Kidney (tissue), 14 donors: ENCODE data around the gene RPTOR. TPM values are rescaled to one million over a fixed set of nuclear protein-coding genes. Genes with fewer than 3 reads are reported as not detected.

Experiments used
- DNase-seq, 5 donors: peaks; one replicate each; pipeline ENCODE4 v3.0.0-alpha.2; 2013 to 2020
- FAIRE-seq: peaks from 2 replicates; lab custom pipeline; 2012; peaks lifted over from hg19 to GRCh38; lab: Jason Lieb, UNC
- H3K27ac ChIP-seq, 2 donors: one replicate each; pipeline ENCODE4 v1.7.0; 2013; ENCODE audit warnings: low read depth in 2 of 2, low read length in 2 of 2, inconsistent platforms in 1 of 2
- H3K27me3 ChIP-seq: one replicate; pipeline ENCODE4 v1.7.1; 2013; ENCODE audit warnings: low read length, inconsistent platforms; ENCODE audit not compliant: control insufficient read depth, insufficient read depth
- H3K36me3 ChIP-seq, 3 donors: one replicate each; pipeline versions ENCODE4 v1.7.0 to v1.7.1; 2013; ENCODE audit warnings: low read length in 3 of 3, control low read depth in 1 of 3, inconsistent platforms in 1 of 3; ENCODE audit not compliant: insufficient read depth in 3 of 3, control insufficient read depth in 2 of 3
- H3K4me1 ChIP-seq, 3 donors: one replicate each; pipeline versions ENCODE4 v1.7.0 to v1.7.1; 2013; ENCODE audit warnings: low read length in 3 of 3, inconsistent platforms in 1 of 3, low read depth in 1 of 3; ENCODE audit not compliant: control insufficient read depth in 2 of 3, insufficient read depth in 2 of 3
- H3K4me3 ChIP-seq, 3 donors: one replicate each; pipeline versions ENCODE4 v1.7.0 to v1.8.1; 2013; ENCODE audit warnings: low read length in 3 of 3, control low read depth in 1 of 3, inconsistent platforms in 1 of 3
- H3K9ac ChIP-seq, 3 donors: one replicate each; pipeline versions ENCODE4 v1.7.0 to v1.7.1; 2013; ENCODE audit warnings: low read length in 3 of 3, control low read depth in 1 of 3, inconsistent platforms in 1 of 3
- H3K9me3 ChIP-seq, 3 donors: one replicate each; pipeline versions ENCODE4 v1.7.0 to v1.7.1; 2013; ENCODE audit warnings: low read length in 3 of 3, control low read depth in 1 of 3, inconsistent platforms in 1 of 3; ENCODE audit not compliant: control insufficient read depth in 2 of 3, insufficient read depth in 1 of 3
- CTCF ChIP-seq: IDR thresholded peaks from 3 replicates; pipeline ENCODE4 v1.5.1; 2012; ENCODE audit warnings: mild to moderate bottlenecking, moderate library complexity, borderline replicate concordance; ENCODE audit not compliant: insufficient read depth; ENCODE audit errors: extremely low read depth
- intact Hi-C: fragments of 100-400 bp; cut with DNase I; formaldehyde crosslinking; loops from one replicate; pipeline ENCODE4 v1.11.1; 2022
- polyA plus RNA-seq: library from polyadenylated mRNA; stranded (reverse); fragments of 350-450 nt; fragmentation: Illumina TruSeq; extraction: RNeasy Lipid Tissue Mini Kit (QIAGEN cat#74804); gene quantifications from one replicate; pipeline ENCODE4 v1.2.3, GENCODE V29; 2014; ENCODE audit warnings: low read depth, low replicate concordance; ENCODE audit not compliant: insufficient read depth
- total RNA-seq: library from RNA; stranded (reverse); fragmentation: NEBNext Ultra II Directional; extraction: Animal tissue kit (Norgen Biotek cat#: 25700); gene quantifications from one replicate; pipeline ENCODE4 v1.2.1, GENCODE V29; 2021
- donor health status: control.
- donor health status: control.
- donor health status: control.
- donor health status: control.
- donor health status: control.
- donor health status: DM: yes; HTN: yes; CAD: no.
- donor health status: Normal renal cell carcinoma (clear cell type).

RPTOR gene
- total and polyA plus RNA-seq, 2 donors from 2014 or later: 5.5 to 37.6 TPM

GRCh38 chr17:80790021-80790765, 245.6 kb downstream of the RPTOR start:
- Histone ChIP-seq H3K36me3 (no peaks in the 10 kb centered on the region), H3K4me3 (no peak overlapping the region), H3K9me3 (no peaks in the 10 kb centered on the region), H3K4me1 (peaks cover 0 to 14% (median 0%) of the 10 kb centered on the region in 3 donors), H3K9ac (no peak overlapping the region), H3K27me3 (no peaks in the 10 kb centered on the region), H3K27ac (no peak overlapping the region)
- TF ChIP-seq CTCF: no peak
- FAIRE-seq (no peak), DNase-seq (no peak)
- intact Hi-C loops: no loop called here

- no peak for TF ChIP-seq CTCF
- Histone ChIP-seq H3K27me3 (no peaks in the 10 kb centered on the region), H3K4me3 (no peak overlapping the region), H3K9ac (no peak overlapping the region), H3K9me3 (no peaks in the 10 kb centered on the region), H3K4me1 (peaks cover 0 to 17% (median 3%) of the 10 kb centered on the region in 3 donors), H3K36me3 (no peaks in the 10 kb centered on the region), H3K27ac (no peak overlapping the region)
- FAIRE-seq (no peak), DNase-seq (no peak)
- intact Hi-C loops: no loop called here
Measured at GRCh38 chr17:80790981-80791742, 246.5 kb downstream of the RPTOR start.

GRCh38 chr17:80791758-80792284, 247.2 kb downstream of the RPTOR start:
- no peak for FAIRE-seq
- DNase-seq: peak in 1 of 5 donors; percentile 84
- TF ChIP-seq CTCF: no peak
- Histone ChIP-seq H3K9me3 (no peaks in the 10 kb centered on the region), H3K36me3 (no peaks in the 10 kb centered on the region), H3K4me1 (peaks cover 0 to 19% (median 3%) of the 10 kb centered on the region in 3 donors), H3K27ac (no peak overlapping the region), H3K27me3 (no peaks in the 10 kb centered on the region), H3K9ac (no peak overlapping the region), H3K4me3 (no peak overlapping the region)
- intact Hi-C loops: no loop called here
